ENCODE results near the gene KLF7. TPM values are rescaled to one million over a fixed set of nuclear protein-coding genes. Genes with fewer than 3 reads are reported as not detected.

The KLF7 gene
- total RNA-seq, 1 experiment from 2014 or later, result 13.1 TPM

DNA sequence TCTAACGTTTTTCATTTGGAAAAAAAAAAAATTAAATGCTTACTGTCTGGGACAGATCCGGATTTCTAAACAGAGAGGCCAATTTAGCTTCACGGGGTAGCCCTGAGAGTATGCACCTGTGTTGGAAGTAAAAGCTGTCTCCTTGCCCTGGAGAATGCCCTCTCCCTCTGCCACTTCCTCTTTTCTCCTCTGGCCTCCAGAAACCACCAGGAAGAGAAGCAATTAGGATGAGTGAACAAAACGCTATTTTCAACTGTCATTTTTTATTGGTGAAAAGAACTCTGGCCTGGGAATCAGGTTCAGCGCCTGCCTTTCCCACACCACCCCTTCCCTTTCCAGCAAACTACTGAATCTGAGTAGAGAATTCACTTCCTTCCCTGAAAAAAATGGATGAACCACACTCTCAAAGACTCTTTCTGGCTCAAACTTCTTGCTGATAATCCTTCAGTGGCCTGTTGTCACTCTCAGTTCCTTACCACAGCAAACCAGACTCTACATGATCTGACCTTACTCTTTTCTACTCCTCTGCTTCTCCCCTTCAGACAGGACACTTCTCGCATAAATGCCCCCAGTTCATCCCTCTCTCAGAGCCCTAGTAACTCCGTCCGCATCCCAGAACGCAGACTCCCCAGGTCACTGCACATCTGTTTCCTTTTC, 29.8 kb downstream of the KLF7 start:
- Histone ChIP-seq H3K27me3 (replicated peaks) (no peaks in the 10 kb centered on the region), H3K27ac (peak overlapping the region; percentile 79), H3K4me3 (no peak overlapping the region), H3K36me3 (peaks cover 38% of the 10 kb centered on the region), H3K9me3 (replicated peaks) (no peaks in the 10 kb centered on the region; the same call in 1 of the 2 replicates), H3K4me1 (replicated peaks) (peaks cover 76% of the 10 kb centered on the region)
- DNase-seq (ENCODE audit: low read depth in 1 of 2, low spot score in 2 of 2), result no peak

DNA sequence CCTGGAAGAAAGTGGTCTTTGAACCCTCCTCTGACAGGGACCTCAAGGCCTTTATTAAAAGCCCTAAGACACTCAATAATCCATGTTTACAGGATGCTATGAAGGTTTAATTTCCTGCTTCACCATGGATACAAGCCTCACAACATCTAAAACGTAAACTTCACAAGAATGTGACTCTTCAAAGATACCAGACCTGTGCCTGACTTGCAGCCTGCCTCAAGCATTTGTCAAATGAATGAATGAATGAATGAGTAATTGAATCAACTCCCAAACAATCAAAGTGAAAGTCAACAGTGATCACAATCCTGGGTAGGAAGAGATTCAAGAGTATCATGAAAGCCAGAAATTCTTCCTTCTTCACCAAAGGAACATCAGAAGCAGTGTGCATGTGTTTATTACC, 30.4 kb downstream of the KLF7 start:
- no peaks in the 10 kb centered on the region; the same call in 1 of the 2 replicates for H3K9me3 ChIP-seq (replicated peaks)
- no peaks in the 10 kb centered on the region for H3K27me3 ChIP-seq (replicated peaks)
- H3K27ac ChIP-seq, result peak overlapping the region; percentile 79
- peaks cover 40% of the 10 kb centered on the region for H3K36me3 ChIP-seq
- peak in 1 of 2 experiments; percentile 69 for DNase-seq (ENCODE audit: low read depth in 1 of 2, low spot score in 2 of 2)
- no peak overlapping the region for H3K4me3 ChIP-seq
- peaks cover 76% of the 10 kb centered on the region for H3K4me1 ChIP-seq (replicated peaks)

DNA sequence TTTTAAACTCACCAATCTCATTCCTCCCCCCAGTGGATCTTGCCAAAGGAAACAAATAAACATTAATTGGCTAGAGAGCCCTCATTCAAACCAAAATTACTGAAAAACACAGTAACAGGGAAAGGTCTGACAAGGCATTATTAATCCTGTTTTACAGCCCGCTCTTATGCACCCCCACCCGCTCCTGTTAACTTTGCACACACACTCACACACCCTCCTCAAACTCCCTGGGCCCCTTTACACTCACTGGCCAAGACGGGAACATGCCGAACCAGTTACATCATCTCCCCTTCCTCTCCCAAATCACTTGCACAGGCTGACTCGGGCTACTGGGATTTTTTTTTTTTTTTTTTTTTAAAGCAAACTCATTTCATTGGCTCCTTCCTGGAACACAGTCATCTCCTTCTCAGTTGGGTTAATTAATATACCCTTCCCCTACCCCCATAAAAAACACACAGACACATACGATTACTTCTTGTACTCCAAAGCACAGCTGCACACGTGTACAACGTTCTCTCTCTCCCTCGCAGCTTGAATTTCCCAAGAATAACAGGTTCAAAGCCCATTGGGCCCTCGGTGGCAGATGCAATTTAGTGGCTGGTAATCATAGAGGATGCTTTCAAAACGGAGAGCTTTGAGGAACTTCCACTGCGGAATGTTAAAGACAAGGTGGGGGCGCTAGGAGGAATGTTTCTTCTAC, 31.8 kb downstream of the KLF7 start:
- H3K36me3 ChIP-seq, result peaks cover 42% of the 10 kb centered on the region
- no peaks in the 10 kb centered on the region; the same call in 1 of the 2 replicates for H3K9me3 ChIP-seq (replicated peaks)
- H3K27ac ChIP-seq, result peak overlapping the region; percentile 79
- H3K27me3 ChIP-seq (replicated peaks), result no peaks in the 10 kb centered on the region
- H3K4me3 ChIP-seq, result no peak overlapping the region
- peak; percentile 65 to 70 for DNase-seq (ENCODE audit: low read depth in 1 of 2, low spot score in 2 of 2)
- H3K4me1 ChIP-seq (replicated peaks), result peaks cover 80% of the 10 kb centered on the region

DNA sequence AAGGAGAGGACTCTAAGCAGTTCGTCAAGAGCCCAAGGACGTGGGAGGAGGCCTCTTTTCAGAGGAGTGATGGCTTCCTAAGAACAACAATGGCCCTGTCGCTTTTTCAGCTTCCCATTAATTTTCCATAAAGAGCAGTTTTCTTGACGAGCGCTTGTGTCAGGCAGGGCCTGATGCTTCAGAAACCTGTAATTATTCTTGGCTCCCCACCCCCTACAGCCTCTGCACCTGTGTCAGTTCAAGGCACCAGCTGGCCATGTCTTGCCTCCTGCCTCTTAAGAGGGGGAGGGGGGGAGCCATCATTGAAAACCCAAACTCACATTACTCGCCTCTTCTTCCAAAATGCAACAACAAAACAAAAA, 32.3 kb downstream of the KLF7 start:
- Histone ChIP-seq H3K27me3 (replicated peaks) (no peaks in the 10 kb centered on the region), H3K27ac (peak overlapping the region; percentile 23; the same call in 1 of the 2 replicates), H3K4me1 (replicated peaks) (peaks cover 76% of the 10 kb centered on the region), H3K9me3 (replicated peaks) (no peaks in the 10 kb centered on the region; the same call in 1 of the 2 replicates), H3K36me3 (peaks cover 37% of the 10 kb centered on the region), H3K4me3 (no peak overlapping the region)
- no peak for DNase-seq (ENCODE audit: low read depth in 1 of 2, low spot score in 2 of 2)

DNA sequence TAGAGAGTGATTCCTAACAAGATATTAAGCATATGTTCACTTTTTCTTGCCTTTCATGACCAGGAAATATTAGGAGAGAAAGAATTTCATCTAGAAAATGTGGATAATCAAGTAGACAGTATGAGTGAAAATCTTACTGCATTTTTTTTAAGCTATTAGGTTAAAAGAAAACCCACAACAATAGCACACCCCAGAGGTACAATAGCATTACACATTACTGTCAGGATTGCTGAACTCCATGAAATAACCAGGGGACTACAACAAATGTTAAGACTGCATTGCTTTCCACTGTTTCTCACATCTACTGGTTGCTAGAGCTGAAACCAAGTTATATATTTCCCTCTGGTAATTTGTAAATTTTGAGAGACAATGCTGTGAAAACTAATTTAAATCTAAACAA, 33.7 kb downstream of the KLF7 start:
- Histone ChIP-seq H3K4me1 (replicated peaks) (peaks cover 62% of the 10 kb centered on the region), H3K9me3 (replicated peaks) (no peaks in the 10 kb centered on the region), H3K27ac (peak overlapping the region; percentile 57), H3K27me3 (replicated peaks) (no peaks in the 10 kb centered on the region), H3K4me3 (no peak overlapping the region), H3K36me3 (peaks cover 25% of the 10 kb centered on the region)
- no peak for DNase-seq (ENCODE audit: low read depth in 1 of 2, low spot score in 2 of 2)

DNA sequence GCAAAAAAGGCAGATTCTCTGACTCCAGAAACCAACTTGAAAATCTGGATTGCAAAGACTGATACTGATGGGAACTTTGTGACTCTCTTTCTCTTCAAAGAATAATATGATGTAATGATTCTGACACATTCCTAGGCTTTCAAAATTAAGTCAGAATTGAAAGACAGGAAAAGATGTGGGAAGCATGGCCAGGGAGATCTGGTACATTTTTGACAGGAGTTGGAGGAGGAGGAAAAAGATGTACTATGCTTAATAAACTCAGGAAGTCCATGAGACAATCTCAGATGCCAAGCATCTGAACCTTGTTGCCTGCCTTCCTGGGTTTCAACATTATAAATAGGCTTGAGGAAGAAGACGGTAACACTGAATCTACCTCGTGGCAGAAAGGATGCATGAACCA, 34.2 kb downstream of the KLF7 start:
- no peak for DNase-seq (ENCODE audit: low read depth in 1 of 2, low spot score in 2 of 2)
- no peaks in the 10 kb centered on the region for H3K9me3 ChIP-seq (replicated peaks)
- H3K4me3 ChIP-seq, result no peak overlapping the region
- peaks cover 59% of the 10 kb centered on the region for H3K4me1 ChIP-seq (replicated peaks)
- peaks cover 23% of the 10 kb centered on the region for H3K36me3 ChIP-seq
- peak overlapping the region; percentile 57; the same call in 1 of the 2 replicates for H3K27ac ChIP-seq
- no peaks in the 10 kb centered on the region for H3K27me3 ChIP-seq (replicated peaks)

DNA sequence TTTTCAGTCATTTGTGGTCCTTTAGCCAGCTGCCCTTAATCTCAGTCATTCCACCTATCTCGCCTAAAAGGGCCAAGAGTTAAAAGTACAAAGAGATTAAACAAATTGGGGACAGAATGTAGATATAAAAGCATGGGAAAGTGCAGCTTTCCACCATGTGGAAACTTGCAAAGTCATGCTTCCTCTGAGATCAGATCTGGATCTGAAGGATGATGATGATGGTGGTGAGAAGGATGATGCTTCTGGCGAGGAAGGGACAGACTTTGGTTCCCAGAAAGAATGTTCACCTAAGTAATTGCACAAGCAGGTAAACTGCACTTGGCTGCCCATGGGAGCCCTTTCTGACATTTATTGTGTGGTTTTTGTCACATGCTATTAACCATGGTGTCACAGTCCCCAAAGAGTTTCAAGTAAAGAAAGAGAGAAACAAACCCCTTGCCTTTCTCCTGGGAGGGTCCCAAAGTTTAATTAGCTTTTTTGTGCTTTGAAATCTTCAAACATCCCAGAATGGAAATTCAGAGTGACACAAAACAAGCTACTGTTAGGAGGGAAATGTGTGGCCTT, 34.7 kb downstream of the KLF7 start:
- H3K27ac ChIP-seq, result 0 out of 2 replicates have a peak overlapping the region, but pooled peaks have one; percentile 57
- no peaks in the 10 kb centered on the region for H3K9me3 ChIP-seq (replicated peaks)
- peaks cover 53% of the 10 kb centered on the region for H3K4me1 ChIP-seq (replicated peaks)

DNA sequence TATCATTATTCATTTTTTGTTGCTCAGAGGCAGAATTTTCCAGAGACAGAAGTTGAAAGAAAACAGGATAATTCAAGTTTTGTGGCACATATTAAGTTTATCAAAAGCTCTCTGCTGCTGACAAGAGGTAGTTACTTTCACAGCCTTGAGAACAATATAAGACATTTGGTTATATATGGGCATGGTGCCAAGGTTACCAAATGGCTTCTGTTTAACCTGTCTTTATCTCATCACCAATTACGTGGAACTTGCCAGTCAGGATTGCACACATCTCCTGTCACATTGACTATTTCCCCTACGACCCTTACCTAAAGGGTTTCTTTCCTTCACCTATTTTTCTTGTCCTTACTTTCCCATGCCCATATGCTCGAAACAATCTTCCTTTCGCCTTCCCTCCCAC, 35.9 kb downstream of the KLF7 start:
- Histone ChIP-seq H3K27ac (no peak overlapping the region), H3K4me1 (replicated peaks) (peaks cover 45% of the 10 kb centered on the region), H3K9me3 (replicated peaks) (no peaks in the 10 kb centered on the region), H3K36me3 (peaks cover 17% of the 10 kb centered on the region), H3K27me3 (replicated peaks) (no peaks in the 10 kb centered on the region), H3K4me3 (no peak overlapping the region)
- DNase-seq (ENCODE audit: low read depth in 1 of 2, low spot score in 2 of 2), result no peak

More for the DNA sequence above, 34.7 kb downstream of the KLF7 start:
- H3K4me3 ChIP-seq, result no peak overlapping the region
- H3K36me3 ChIP-seq, result peaks cover 19% of the 10 kb centered on the region
- no peak for DNase-seq (ENCODE audit: low read depth in 1 of 2, low spot score in 2 of 2)
- no peaks in the 10 kb centered on the region for H3K27me3 ChIP-seq (replicated peaks)

DNA sequence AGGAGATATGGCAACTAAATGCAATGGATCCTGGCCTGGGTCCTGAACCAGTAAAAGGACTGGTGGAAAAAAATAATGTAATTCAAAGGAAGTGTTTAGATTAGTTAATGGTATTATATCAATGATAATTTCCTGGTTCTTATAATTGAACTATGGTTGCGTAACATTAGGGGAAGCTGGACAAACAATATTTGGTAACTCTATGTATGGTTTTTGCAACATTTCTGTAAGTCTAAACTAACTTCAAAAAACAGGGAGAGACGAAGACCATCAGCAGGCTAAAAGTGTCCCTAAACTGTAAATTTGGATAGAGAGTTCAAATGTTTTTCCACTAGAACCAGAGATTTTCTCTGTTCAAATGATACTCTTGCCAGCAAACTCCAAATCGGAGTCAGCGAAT, 36.9 kb downstream of the KLF7 start:
- Histone ChIP-seq H3K27me3 (replicated peaks) (no peaks in the 10 kb centered on the region), H3K36me3 (peaks cover 17% of the 10 kb centered on the region), H3K4me3 (no peak overlapping the region), H3K4me1 (replicated peaks) (peaks cover 45% of the 10 kb centered on the region), H3K9me3 (replicated peaks) (no peaks in the 10 kb centered on the region), H3K27ac (no peak overlapping the region)
- no peak for DNase-seq (ENCODE audit: low read depth in 1 of 2, low spot score in 2 of 2)

DNA sequence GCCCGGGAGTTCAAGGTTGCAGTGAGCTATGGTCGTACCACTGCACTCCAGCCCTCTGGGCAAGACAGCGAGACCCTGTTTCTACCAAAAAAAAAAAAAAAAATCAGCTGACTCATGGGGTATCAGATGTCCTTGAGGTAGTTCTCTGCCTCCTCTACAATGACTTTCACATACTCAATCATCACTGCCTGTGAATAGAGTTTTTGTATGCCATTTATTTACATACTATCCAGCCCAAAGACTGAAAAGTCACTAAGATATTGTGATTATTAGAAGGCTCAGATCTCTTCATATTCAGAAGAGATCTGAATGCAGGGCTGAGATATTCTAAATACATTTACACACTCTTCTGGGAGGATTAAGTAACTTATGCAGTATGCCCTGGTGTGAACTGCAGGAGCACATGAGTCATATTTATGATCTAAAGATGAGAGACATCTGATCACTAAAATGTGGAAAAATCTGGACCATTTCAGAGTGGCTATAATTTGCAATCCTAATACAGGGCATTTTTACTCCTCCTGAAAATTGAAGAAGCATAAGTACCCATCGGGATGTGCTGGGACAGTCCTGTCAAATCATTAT, 38.9 kb downstream of the KLF7 start:
- DNase-seq (ENCODE audit: low read depth in 1 of 2, low spot score in 2 of 2), result no peak
- Histone ChIP-seq H3K36me3 (peaks cover 31% of the 10 kb centered on the region), H3K27me3 (replicated peaks) (no peaks in the 10 kb centered on the region), H3K4me3 (no peak overlapping the region), H3K9me3 (replicated peaks) (no peaks in the 10 kb centered on the region), H3K4me1 (replicated peaks) (peaks cover 45% of the 10 kb centered on the region), H3K27ac (no peak overlapping the region)

DNA sequence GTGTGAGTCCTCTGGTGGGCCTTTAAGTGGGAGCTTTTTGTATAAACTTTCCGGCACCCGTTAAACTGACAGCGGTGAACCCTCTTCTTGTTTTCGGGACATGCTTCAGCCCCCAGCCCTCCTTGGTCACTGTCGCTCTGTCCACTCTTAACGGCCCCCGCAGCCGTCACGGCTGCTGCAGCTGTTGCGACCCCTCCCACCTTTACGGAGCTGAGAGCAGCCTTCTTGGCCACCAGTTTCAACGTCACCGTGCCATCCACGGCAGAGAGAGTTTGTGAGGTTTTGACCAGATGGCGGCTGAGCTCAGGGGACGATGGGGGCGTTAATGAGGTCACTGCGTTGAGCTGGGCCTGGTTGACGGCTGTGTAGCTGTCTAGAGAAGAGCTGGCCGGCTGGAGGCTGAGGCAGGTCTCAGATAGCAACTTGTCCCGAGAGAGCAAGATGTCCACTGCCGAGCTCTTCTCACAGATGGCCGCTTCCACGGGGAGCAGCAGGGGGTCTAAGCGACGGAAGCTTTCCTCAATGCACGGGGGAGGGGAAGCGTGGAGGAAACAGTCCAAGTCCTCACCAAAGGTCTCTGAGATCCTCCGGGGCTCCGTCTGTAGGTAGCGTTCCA, 41.9 kb downstream of the KLF7 start:
- H3K27me3 ChIP-seq (replicated peaks), result no peaks in the 10 kb centered on the region
- DNase-seq (ENCODE audit: low read depth in 1 of 2, low spot score in 2 of 2), result no peak
- no peak overlapping the region for H3K27ac ChIP-seq
- H3K9me3 ChIP-seq (replicated peaks), result no peaks in the 10 kb centered on the region
- H3K4me1 ChIP-seq (replicated peaks), result peaks cover 45% of the 10 kb centered on the region
- H3K36me3 ChIP-seq, result peaks cover 42% of the 10 kb centered on the region
- H3K4me3 ChIP-seq, result no peak overlapping the region

DNA sequence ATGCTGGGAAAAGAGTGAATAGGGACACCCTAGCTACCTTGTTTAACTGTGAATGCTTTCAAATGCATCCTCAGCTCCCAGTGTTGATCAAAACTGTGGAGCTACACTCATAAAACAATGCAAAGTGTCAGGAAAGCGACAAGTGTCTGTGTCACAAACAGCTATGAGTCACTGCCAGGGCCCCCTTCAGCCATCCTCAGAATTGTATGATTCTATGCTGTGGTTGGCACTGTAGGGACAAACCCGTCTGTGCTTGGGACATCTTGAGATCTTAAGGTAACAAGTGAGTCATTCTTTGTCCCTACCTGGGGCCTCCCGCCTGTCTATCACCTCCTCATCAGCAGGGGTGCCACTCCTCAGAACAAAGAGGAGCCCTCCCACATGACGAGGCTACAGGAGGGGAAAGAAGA, 42.4 kb downstream of the KLF7 start:
- peak in 1 of 2 experiments; percentile 50 for DNase-seq (ENCODE audit: low read depth in 1 of 2, low spot score in 2 of 2)

DNA sequence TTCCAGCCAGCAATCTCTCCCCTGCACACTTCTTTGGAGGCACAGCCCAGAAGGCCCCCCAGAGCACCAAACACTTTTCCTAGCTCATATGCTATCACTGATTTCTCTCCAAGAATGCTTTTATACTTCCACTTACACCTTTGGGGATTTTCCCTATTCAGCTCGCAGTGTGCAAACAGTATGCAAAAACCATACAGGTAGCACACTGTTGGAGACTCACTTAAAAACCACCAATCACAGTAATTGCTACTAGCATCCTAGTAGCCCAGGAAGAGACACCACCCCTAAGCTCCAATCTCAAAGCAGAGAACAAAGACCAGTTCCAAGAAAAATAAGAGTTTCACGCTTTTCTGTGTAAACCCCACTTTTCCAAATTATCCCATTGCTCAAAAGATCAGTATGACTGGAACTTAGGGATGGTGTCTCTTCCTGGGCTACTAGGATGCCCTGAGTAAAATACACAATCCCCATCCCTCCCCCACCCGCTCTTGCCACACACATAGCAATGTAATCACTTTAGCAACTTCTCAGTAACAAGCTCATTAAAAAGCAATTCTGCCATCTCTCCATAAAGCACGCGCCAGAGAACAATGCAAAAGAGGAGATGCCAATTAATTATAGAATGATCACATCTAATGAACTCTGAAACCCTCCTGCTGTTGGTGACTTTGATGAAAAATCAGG, 43.0 kb downstream of the KLF7 start:
- Histone ChIP-seq H3K27ac (peak overlapping the region; percentile 58), H3K4me3 (no peak overlapping the region), H3K36me3 (peaks cover 53% of the 10 kb centered on the region), H3K9me3 (replicated peaks) (no peaks in the 10 kb centered on the region), H3K27me3 (replicated peaks) (no peaks in the 10 kb centered on the region), H3K4me1 (replicated peaks) (peaks cover 45% of the 10 kb centered on the region)
- peak; percentile 52 to 64 for DNase-seq (ENCODE audit: low read depth in 1 of 2, low spot score in 2 of 2)

More for the DNA sequence above, 42.4 kb downstream of the KLF7 start:
- H3K4me3 ChIP-seq, result no peak overlapping the region
- peak overlapping the region; percentile 58; the same call in 1 of the 2 replicates for H3K27ac ChIP-seq
- peaks cover 45% of the 10 kb centered on the region for H3K4me1 ChIP-seq (replicated peaks)
- H3K36me3 ChIP-seq, result peaks cover 47% of the 10 kb centered on the region
- H3K27me3 ChIP-seq (replicated peaks), result no peaks in the 10 kb centered on the region
- no peaks in the 10 kb centered on the region for H3K9me3 ChIP-seq (replicated peaks)
